ENCODE measurements around the gene UNC13A. TPM values are rescaled to one million over a fixed set of nuclear protein-coding genes. Genes with fewer than 3 reads are reported as not detected.

The UNC13A gene
- total RNA-seq, 2 donors from 2014 or later: 0.16 to 0.45 TPM

GRCh38 chr19:17686023-17686521 is 2.1 kb downstream of the UNC13A start:
- Mint-ChIP-seq H3K27me3 (peaks cover 50% of the 10 kb centered on the region), H3K9me3 (no peaks in the 10 kb centered on the region), H3K4me1 (peaks cover 10% of the 10 kb centered on the region), H3K27ac (no peak overlapping the region), H3K4me3 (no peak overlapping the region), H3K36me3 (ENCODE audit: low read depth) (no peaks in the 10 kb centered on the region)
- no peak for ATAC-seq (replicated peaks)

- Mint-ChIP-seq H3K27ac (no peak overlapping the region), H3K9me3 (no peaks in the 10 kb centered on the region), H3K4me3 (no peak overlapping the region), H3K27me3 (peaks cover 48% of the 10 kb centered on the region), H3K4me1 (peaks cover 10% of the 10 kb centered on the region), H3K36me3 (ENCODE audit: low read depth) (no peaks in the 10 kb centered on the region)
- no peak for ATAC-seq (replicated peaks)
Observed at GRCh38 chr19:17685451-17686022, 2.6 kb downstream of the UNC13A start.

GRCh38 chr19:17684256-17684655 is 3.9 kb downstream of the UNC13A start:
- peaks cover 52% of the 10 kb centered on the region for H3K27me3 Mint-ChIP-seq
- H3K36me3 Mint-ChIP-seq (ENCODE audit: low read depth): no peaks in the 10 kb centered on the region
- no peak overlapping the region for H3K27ac Mint-ChIP-seq
- ATAC-seq (replicated peaks): no peak
- H3K9me3 Mint-ChIP-seq: no peaks in the 10 kb centered on the region
- H3K4me1 Mint-ChIP-seq: peaks cover 10% of the 10 kb centered on the region
- no peak overlapping the region for H3K4me3 Mint-ChIP-seq

- Mint-ChIP-seq H3K36me3 (ENCODE audit: low read depth) (no peaks in the 10 kb centered on the region), H3K9me3 (no peaks in the 10 kb centered on the region), H3K27me3 (peaks cover 51% of the 10 kb centered on the region), H3K4me3 (no peak overlapping the region), H3K27ac (no peak overlapping the region), H3K4me1 (peaks cover 5% of the 10 kb centered on the region)
- no peak for ATAC-seq (replicated peaks)
Observed at GRCh38 chr19:17683078-17683477, 5.1 kb downstream of the UNC13A start.

GRCh38 chr19:17682273-17682672 is 5.9 kb downstream of the UNC13A start:
- ATAC-seq (replicated peaks): no peak
- no peaks in the 10 kb centered on the region for H3K9me3 Mint-ChIP-seq
- H3K4me1 Mint-ChIP-seq: no peaks in the 10 kb centered on the region
- no peak overlapping the region for H3K4me3 Mint-ChIP-seq
- no peaks in the 10 kb centered on the region for H3K36me3 Mint-ChIP-seq (ENCODE audit: low read depth)
- no peak overlapping the region for H3K27ac Mint-ChIP-seq
- peaks cover 50% of the 10 kb centered on the region for H3K27me3 Mint-ChIP-seq

GRCh38 chr19:17681505-17682125 is 6.5 kb downstream of the UNC13A start:
- Mint-ChIP-seq H3K27me3 (peaks cover 54% of the 10 kb centered on the region), H3K36me3 (ENCODE audit: low read depth) (no peaks in the 10 kb centered on the region), H3K27ac (no peak overlapping the region), H3K9me3 (no peaks in the 10 kb centered on the region), H3K4me1 (no peaks in the 10 kb centered on the region), H3K4me3 (no peak overlapping the region)
- ATAC-seq (replicated peaks): no peak

- peaks cover 51% of the 10 kb centered on the region for H3K27me3 Mint-ChIP-seq
- H3K9me3 Mint-ChIP-seq: no peaks in the 10 kb centered on the region
- H3K27ac Mint-ChIP-seq: no peak overlapping the region
- H3K4me3 Mint-ChIP-seq: peak overlapping the region; percentile 61
- H3K4me1 Mint-ChIP-seq: no peaks in the 10 kb centered on the region
- no peaks in the 10 kb centered on the region for H3K36me3 Mint-ChIP-seq (ENCODE audit: low read depth)
- ATAC-seq (replicated peaks): peak; percentile 97
Observed at GRCh38 chr19:17680230-17680722, 7.9 kb downstream of the UNC13A start.

- Mint-ChIP-seq H3K4me3 (peak overlapping the region; percentile 61), H3K4me1 (no peaks in the 10 kb centered on the region), H3K27me3 (peaks cover 45% of the 10 kb centered on the region), H3K9me3 (no peaks in the 10 kb centered on the region), H3K36me3 (ENCODE audit: low read depth) (no peaks in the 10 kb centered on the region), H3K27ac (no peak overlapping the region)
- ATAC-seq (replicated peaks): no peak
Observed at GRCh38 chr19:17679526-17680229, 8.5 kb downstream of the UNC13A start.

GRCh38 chr19:17678836-17679235 is 9.3 kb downstream of the UNC13A start:
- no peak overlapping the region for H3K27ac Mint-ChIP-seq
- H3K27me3 Mint-ChIP-seq: peaks cover 42% of the 10 kb centered on the region
- H3K36me3 Mint-ChIP-seq (ENCODE audit: low read depth): no peaks in the 10 kb centered on the region
- no peak for ATAC-seq (replicated peaks)
- no peaks in the 10 kb centered on the region for H3K9me3 Mint-ChIP-seq
- H3K4me1 Mint-ChIP-seq: no peaks in the 10 kb centered on the region
- H3K4me3 Mint-ChIP-seq: peak overlapping the region; percentile 17

GRCh38 chr19:17677002-17677401 is 11.2 kb downstream of the UNC13A start:
- Mint-ChIP-seq H3K27me3 (peaks cover 33% of the 10 kb centered on the region), H3K27ac (no peak overlapping the region), H3K4me3 (no peak overlapping the region), H3K36me3 (ENCODE audit: low read depth) (no peaks in the 10 kb centered on the region), H3K9me3 (no peaks in the 10 kb centered on the region), H3K4me1 (no peaks in the 10 kb centered on the region)
- ATAC-seq (replicated peaks): no peak

- H3K4me3 Mint-ChIP-seq: no peak overlapping the region
- no peak for ATAC-seq (replicated peaks)
- no peak overlapping the region for H3K27ac Mint-ChIP-seq
- peaks cover 32% of the 10 kb centered on the region for H3K27me3 Mint-ChIP-seq
- H3K4me1 Mint-ChIP-seq: no peaks in the 10 kb centered on the region
- H3K9me3 Mint-ChIP-seq: no peaks in the 10 kb centered on the region
- H3K36me3 Mint-ChIP-seq (ENCODE audit: low read depth): no peaks in the 10 kb centered on the region
Observed at GRCh38 chr19:17676295-17676694, 11.9 kb downstream of the UNC13A start.

GRCh38 chr19:17673937-17674799 is 14.0 kb downstream of the UNC13A start:
- Mint-ChIP-seq H3K9me3 (no peaks in the 10 kb centered on the region), H3K27ac (no peak overlapping the region), H3K27me3 (peaks cover 23% of the 10 kb centered on the region), H3K4me1 (no peaks in the 10 kb centered on the region), H3K36me3 (ENCODE audit: low read depth) (no peaks in the 10 kb centered on the region), H3K4me3 (no peak overlapping the region)
- ATAC-seq (replicated peaks): no peak

GRCh38 chr19:17671906-17672305 is 16.2 kb downstream of the UNC13A start:
- no peaks in the 10 kb centered on the region for H3K9me3 Mint-ChIP-seq
- ATAC-seq (replicated peaks): peak; percentile 47
- no peak overlapping the region for H3K4me3 Mint-ChIP-seq
- H3K27me3 Mint-ChIP-seq: peaks cover 11% of the 10 kb centered on the region
- H3K36me3 Mint-ChIP-seq (ENCODE audit: low read depth): no peaks in the 10 kb centered on the region
- no peak overlapping the region for H3K27ac Mint-ChIP-seq
- no peaks in the 10 kb centered on the region for H3K4me1 Mint-ChIP-seq

- ATAC-seq (replicated peaks): no peak
- Mint-ChIP-seq H3K4me3 (no peak overlapping the region), H3K27ac (no peak overlapping the region), H3K9me3 (peaks cover 8% of the 10 kb centered on the region), H3K36me3 (ENCODE audit: low read depth) (no peaks in the 10 kb centered on the region), H3K4me1 (no peaks in the 10 kb centered on the region), H3K27me3 (peaks cover 28% of the 10 kb centered on the region)
Observed at GRCh38 chr19:17669419-17669818, 18.7 kb downstream of the UNC13A start.

Data from activated T-helper 17 cell treated with anti-CD3 and anti-CD28 coated beads, Interleukin-2, amount 50 U/mL, for 72 hours (primary cell).